ENCODE data around the gene NBDY. TPM values are rescaled to one million over a fixed set of nuclear protein-coding genes. Genes with fewer than 3 reads are reported as not detected.

Gene NBDY
- total and polyA plus RNA-seq, 2 donors (not counting 3 experiments of a cell fraction or from before 2014, with no cell fraction given): 33.0 to 57.3 TPM

GRCh38 chrX:56796641-56797395, 67.8 kb downstream of the NBDY start:
- H4K20me1 ChIP-seq (replicated peaks; ENCODE audit: control insufficient read depth, extremely low read depth, insufficient read depth, low read length): no peaks in the 10 kb centered on the region
- no peak for DNase-seq (ENCODE audit: low read depth, low spot score)
- H3K9me3 ChIP-seq (replicated peaks; ENCODE audit: control insufficient read depth, insufficient read depth, low read length): no peaks in the 10 kb centered on the region
- H2AFZ ChIP-seq (ENCODE audit: low read depth, low read length): no peak overlapping the region
- H3K4me2 ChIP-seq (ENCODE audit: insufficient read depth, low read length): no peak overlapping the region
- no peaks in the 10 kb centered on the region for H3K27me3 ChIP-seq (ENCODE audit: control insufficient read depth in 2 of 2, insufficient read depth in 2 of 2, low read length in 2 of 2)
- CTCF ChIA-PET: no interaction called here
- peaks cover 7% of the 10 kb centered on the region for H3K4me1 ChIP-seq (ENCODE audit: control insufficient read depth, extremely low read depth, insufficient read depth, low read length)
- no peaks in the 10 kb centered on the region for H3K9me1 ChIP-seq (replicated peaks; ENCODE audit: control insufficient read depth, extremely low read depth, insufficient read depth, low read length)
- peak; percentile 24 for FAIRE-seq
- TF ChIP-seq EZH2 (IDR thresholded peaks at IDR 0.05; ENCODE audit: borderline replicate concordance, low read depth, low read length, severe bottlenecking) (no peak), POLR2A (IDR thresholded peaks at IDR 0.05; ENCODE audit: low read depth, low read length) (no peak), JUN (IDR thresholded peaks at IDR 0.05; ENCODE audit: borderline replicate concordance, insufficient read depth, insufficient read length, low read depth) (no peak), FOS (IDR thresholded peaks at IDR 0.05; ENCODE audit: borderline replicate concordance, insufficient read depth, low read length) (no peak), GATA2 (IDR thresholded peaks at IDR 0.05; ENCODE audit: insufficient read depth, insufficient read length, low read depth, low read length) (no peak), MYC (IDR thresholded peaks at IDR 0.05; ENCODE audit: low read depth, low read length) (no peak), POLR2AphosphoS5 (IDR thresholded peaks at IDR 0.05; ENCODE audit: insufficient read depth, low read depth, low read length) (no peak)
- TF ChIP-seq, protein P1, sequence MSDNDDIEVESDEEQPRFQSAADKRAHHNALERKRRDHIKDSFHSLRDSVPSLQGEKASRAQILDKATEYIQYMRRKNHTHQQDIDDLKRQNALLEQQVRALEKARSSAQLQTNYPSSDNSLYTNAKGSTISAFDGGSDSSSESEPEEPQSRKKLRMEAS (IDR thresholded peaks at IDR 0.05; ENCODE audit: insufficient read depth, insufficient read length): no peak
- TF ChIP-seq, protein P2, sequence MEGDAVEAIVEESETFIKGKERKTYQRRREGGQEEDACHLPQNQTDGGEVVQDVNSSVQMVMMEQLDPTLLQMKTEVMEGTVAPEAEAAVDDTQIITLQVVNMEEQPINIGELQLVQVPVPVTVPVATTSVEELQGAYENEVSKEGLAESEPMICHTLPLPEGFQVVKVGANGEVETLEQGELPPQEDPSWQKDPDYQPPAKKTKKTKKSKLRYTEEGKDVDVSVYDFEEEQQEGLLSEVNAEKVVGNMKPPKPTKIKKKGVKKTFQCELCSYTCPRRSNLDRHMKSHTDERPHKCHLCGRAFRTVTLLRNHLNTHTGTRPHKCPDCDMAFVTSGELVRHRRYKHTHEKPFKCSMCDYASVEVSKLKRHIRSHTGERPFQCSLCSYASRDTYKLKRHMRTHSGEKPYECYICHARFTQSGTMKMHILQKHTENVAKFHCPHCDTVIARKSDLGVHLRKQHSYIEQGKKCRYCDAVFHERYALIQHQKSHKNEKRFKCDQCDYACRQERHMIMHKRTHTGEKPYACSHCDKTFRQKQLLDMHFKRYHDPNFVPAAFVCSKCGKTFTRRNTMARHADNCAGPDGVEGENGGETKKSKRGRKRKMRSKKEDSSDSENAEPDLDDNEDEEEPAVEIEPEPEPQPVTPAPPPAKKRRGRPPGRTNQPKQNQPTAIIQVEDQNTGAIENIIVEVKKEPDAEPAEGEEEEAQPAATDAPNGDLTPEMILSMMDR (IDR thresholded peaks at IDR 0.05; ENCODE audit: extremely low read depth in 1 of 2, insufficient read depth in 1 of 2, low read depth in 1 of 2, low read length in 2 of 2): no peak
- intact Hi-C loops (cut with micrococcal nuclease): no loop called here
- BruUV-seq (replicated peaks): no TSS peak
- POLR2A ChIA-PET: no interaction called here
- no peak overlapping the region for H3K9ac ChIP-seq (replicated peaks; ENCODE audit: extremely low read depth, insufficient read depth, low read length)
- H3K27ac ChIP-seq (ENCODE audit: insufficient read depth, low read depth, low read length): no peak overlapping the region
- no peak overlapping the region for H3K4me3 ChIP-seq (replicated peaks in 1 of 3; ENCODE audit: insufficient read depth in 1 of 3, low read depth in 1 of 3, low read length in 3 of 3)
- H3K79me2 ChIP-seq (ENCODE audit: control insufficient read depth, insufficient read depth, low read length): no peaks in the 10 kb centered on the region
- dilution Hi-C loops (cut with MboI; ENCODE audit: extremely low pct_ligation_motif_present, low sequenced_read_pairs): no loop called here
- no peaks in the 10 kb centered on the region for H3K36me3 ChIP-seq (ENCODE audit: control insufficient read depth in 2 of 2, extremely low read depth in 1 of 2, insufficient read depth in 2 of 2, low read length in 2 of 2)
